HG03460 (cell line): ENCODE data around the gene GDA.

Source experiments
- ATAC-seq: cut with Tn5 transposase; IDR thresholded peaks from one replicate; pipeline ENCODE4 v1.9.1; 2021; ENCODE audit not compliant: unreplicated experiment

The GDA gene

GRCh38 chr9:72150127-72150526 is 887 bp downstream of the GDA start:
- ATAC-seq, result no peak

- no peak for ATAC-seq
Observed at GRCh38 chr9:72150661-72151060, 1.4 kb downstream of the GDA start.

GRCh38 chr9:72151104-72151503 is 1.9 kb downstream of the GDA start:
- no peak for ATAC-seq

GRCh38 chr9:72154468-72155285 is 5.4 kb downstream of the GDA start:
- ATAC-seq, result peak; percentile 84

- no peak for ATAC-seq
Observed at GRCh38 chr9:72155301-72155700, 6.1 kb downstream of the GDA start.

GRCh38 chr9:72156586-72156985 is 7.3 kb downstream of the GDA start:
- no peak for ATAC-seq

GRCh38 chr9:72158680-72159079 is 9.4 kb downstream of the GDA start:
- no peak for ATAC-seq

GRCh38 chr9:72160446-72161123 is 11.3 kb downstream of the GDA start:
- no peak for ATAC-seq

- no peak for ATAC-seq
Observed at GRCh38 chr9:72165326-72165725, 16.1 kb downstream of the GDA start.

- ATAC-seq, result no peak
Observed at GRCh38 chr9:72165821-72166547, 16.7 kb downstream of the GDA start.

- no peak for ATAC-seq
Observed at GRCh38 chr9:72168075-72168474, 18.8 kb downstream of the GDA start.

GRCh38 chr9:72169178-72169577 is 19.9 kb downstream of the GDA start:
- no peak for ATAC-seq

- no peak for ATAC-seq
Observed at GRCh38 chr9:72173080-72173479, 23.8 kb downstream of the GDA start.

GRCh38 chr9:72185561-72185960 is 36.3 kb downstream of the GDA start:
- ATAC-seq, result no peak

- ATAC-seq, result no peak
Observed at GRCh38 chr9:72187121-72187695, 38.0 kb downstream of the GDA start.

GRCh38 chr9:72188232-72188631 is 39.0 kb downstream of the GDA start:
- no peak for ATAC-seq

GRCh38 chr9:72193478-72193881 is 44.2 kb downstream of the GDA start:
- peak; percentile 92 for ATAC-seq

GRCh38 chr9:72199238-72199637 is 50.0 kb downstream of the GDA start:
- ATAC-seq, result no peak

GRCh38 chr9:72200452-72200851 is 51.2 kb downstream of the GDA start:
- no peak for ATAC-seq

GRCh38 chr9:72202009-72202408 is 52.8 kb downstream of the GDA start:
- ATAC-seq, result no peak

- ATAC-seq, result no peak
Observed at GRCh38 chr9:72203205-72203803, 54.1 kb downstream of the GDA start.
